ENCODE measurements around the gene COQ8A. TPM values are rescaled to one million over a fixed set of nuclear protein-coding genes. Genes with fewer than 3 reads are reported as not detected.

Gene COQ8A
- polyA plus RNA-seq, 1 donor from 2014 or later = 13.2 TPM

- Histone ChIP-seq H2AFZ (ENCODE audit: low read depth, low read length) (no peak overlapping the region), H3F3A (ENCODE audit: insufficient read depth, low read length, poor library complexity, severe bottlenecking) (no peaks in the 10 kb centered on the region), H3K36me3 (ENCODE audit: insufficient read depth, low read length) (no peaks in the 10 kb centered on the region), H3K9me3 (ENCODE audit: low read length) (no peaks in the 10 kb centered on the region), H3K27me3 (ENCODE audit: insufficient read depth, low read depth, low read length) (no peaks in the 10 kb centered on the region), H4K20me1 (ENCODE audit: insufficient read depth) (no peaks in the 10 kb centered on the region), H3K79me2 (replicated peaks; ENCODE audit: insufficient read depth, low read length) (no peaks in the 10 kb centered on the region), H3K4me2 (ENCODE audit: low read length) (no peak overlapping the region), H3K4me3 (ENCODE audit: low read length) (no peak overlapping the region), H3K27ac (ENCODE audit: low read length) (no peak overlapping the region), H3K9ac (ENCODE audit: low read length) (no peak overlapping the region), H3K9me2 (ENCODE audit: insufficient read depth, low read length) (no peaks in the 10 kb centered on the region)
- TF ChIP-seq CTCF (IDR thresholded peaks at IDR 0.05; ENCODE audit: poor library complexity, severe bottlenecking) = no peak
- TF ChIP-seq EP300 (conservative IDR thresholded peaks at IDR 0.05; ENCODE audit: poor library complexity, severe bottlenecking) = no peak
- TF ChIP-seq REST (IDR thresholded peaks at IDR 0.05; ENCODE audit: borderline replicate concordance) = no peak
- no peak for TF ChIP-seq MXI1 (conservative IDR thresholded peaks at IDR 0.05; ENCODE audit: poor library complexity, severe bottlenecking)
- no peak for TF ChIP-seq EZH2 (IDR thresholded peaks at IDR 0.05; ENCODE audit: borderline replicate concordance, insufficient read depth, low read length, poor library complexity, severe bottlenecking)
- no peak for TF ChIP-seq SMC3 (conservative IDR thresholded peaks at IDR 0.05; ENCODE audit: poor library complexity)
- TF ChIP-seq RAD21 (conservative IDR thresholded peaks at IDR 0.05) = no peak
- TF ChIP-seq POLR2AphosphoS5 (IDR thresholded peaks at IDR 0.05) = no peak
- TF ChIP-seq TAF1 (IDR thresholded peaks at IDR 0.05; ENCODE audit: low read depth) = no peak
Measured at GRCh38 chr1:226976276-226976977, 36.3 kb downstream of the COQ8A start.

DNA sequence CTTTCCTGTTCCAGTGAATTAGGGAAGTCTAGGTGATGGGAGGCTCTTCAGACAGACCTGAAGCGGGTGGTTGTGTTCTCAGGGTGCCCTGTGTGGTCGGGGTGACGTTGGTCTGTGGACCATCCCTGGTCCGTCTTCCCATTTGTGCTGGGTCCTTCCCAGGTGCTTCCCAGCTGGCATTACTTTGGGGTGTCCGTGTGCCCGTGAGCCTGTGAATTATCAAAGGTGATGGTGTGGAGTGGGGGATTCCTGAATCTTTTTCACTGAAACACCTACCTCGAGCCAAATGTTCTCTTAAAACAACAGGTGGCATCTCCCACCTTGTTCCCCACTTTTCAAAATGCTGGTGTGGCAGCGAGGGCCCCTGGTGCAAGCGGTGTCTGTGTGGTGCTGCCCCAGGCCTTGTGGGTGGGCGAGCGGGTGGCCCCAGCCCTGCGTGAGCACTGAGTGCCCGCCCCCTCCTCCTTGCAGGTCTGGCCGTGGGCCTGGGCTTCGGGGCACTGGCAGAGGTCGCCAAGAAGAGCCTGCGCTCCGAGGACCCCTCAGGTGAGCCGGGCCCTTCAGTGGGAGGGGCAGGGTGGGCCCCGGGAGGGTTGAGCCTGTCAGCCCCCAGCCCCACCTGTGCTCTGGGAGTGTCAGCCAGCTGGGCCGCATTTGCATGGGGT, 37.0 kb downstream of the COQ8A start:
- Histone ChIP-seq H3K4me3 (ENCODE audit: low read length) (no peak overlapping the region), H3K4me2 (ENCODE audit: low read length) (no peak overlapping the region), H3K27me3 (ENCODE audit: insufficient read depth, low read depth, low read length) (no peaks in the 10 kb centered on the region), H2AFZ (ENCODE audit: low read depth, low read length) (no peak overlapping the region), H3K9ac (ENCODE audit: low read length) (no peak overlapping the region), H3F3A (ENCODE audit: insufficient read depth, low read length, poor library complexity, severe bottlenecking) (no peaks in the 10 kb centered on the region), H3K27ac (ENCODE audit: low read length) (no peak overlapping the region), H3K9me3 (ENCODE audit: low read length) (no peaks in the 10 kb centered on the region), H4K20me1 (ENCODE audit: insufficient read depth) (no peaks in the 10 kb centered on the region), H3K79me2 (replicated peaks; ENCODE audit: insufficient read depth, low read length) (no peaks in the 10 kb centered on the region), H3K9me2 (ENCODE audit: insufficient read depth, low read length) (no peaks in the 10 kb centered on the region), H3K36me3 (ENCODE audit: insufficient read depth, low read length) (no peaks in the 10 kb centered on the region)
- TF ChIP-seq MXI1 (conservative IDR thresholded peaks at IDR 0.05; ENCODE audit: poor library complexity, severe bottlenecking) (no peak), RAD21 (conservative IDR thresholded peaks at IDR 0.05) (no peak), EP300 (conservative IDR thresholded peaks at IDR 0.05; ENCODE audit: poor library complexity, severe bottlenecking) (no peak), REST (IDR thresholded peaks at IDR 0.05; ENCODE audit: borderline replicate concordance) (no peak), CTCF (IDR thresholded peaks at IDR 0.05; ENCODE audit: poor library complexity, severe bottlenecking) (no peak), POLR2AphosphoS5 (IDR thresholded peaks at IDR 0.05) (no peak), EZH2 (IDR thresholded peaks at IDR 0.05; ENCODE audit: borderline replicate concordance, insufficient read depth, low read length, poor library complexity, severe bottlenecking) (no peak), SMC3 (conservative IDR thresholded peaks at IDR 0.05; ENCODE audit: poor library complexity) (no peak), TAF1 (IDR thresholded peaks at IDR 0.05; ENCODE audit: low read depth) (no peak)

Data from neural cell (in vitro differentiated cells).